ENCODE data around the gene SYNGR4.

Gene SYNGR4

DNA sequence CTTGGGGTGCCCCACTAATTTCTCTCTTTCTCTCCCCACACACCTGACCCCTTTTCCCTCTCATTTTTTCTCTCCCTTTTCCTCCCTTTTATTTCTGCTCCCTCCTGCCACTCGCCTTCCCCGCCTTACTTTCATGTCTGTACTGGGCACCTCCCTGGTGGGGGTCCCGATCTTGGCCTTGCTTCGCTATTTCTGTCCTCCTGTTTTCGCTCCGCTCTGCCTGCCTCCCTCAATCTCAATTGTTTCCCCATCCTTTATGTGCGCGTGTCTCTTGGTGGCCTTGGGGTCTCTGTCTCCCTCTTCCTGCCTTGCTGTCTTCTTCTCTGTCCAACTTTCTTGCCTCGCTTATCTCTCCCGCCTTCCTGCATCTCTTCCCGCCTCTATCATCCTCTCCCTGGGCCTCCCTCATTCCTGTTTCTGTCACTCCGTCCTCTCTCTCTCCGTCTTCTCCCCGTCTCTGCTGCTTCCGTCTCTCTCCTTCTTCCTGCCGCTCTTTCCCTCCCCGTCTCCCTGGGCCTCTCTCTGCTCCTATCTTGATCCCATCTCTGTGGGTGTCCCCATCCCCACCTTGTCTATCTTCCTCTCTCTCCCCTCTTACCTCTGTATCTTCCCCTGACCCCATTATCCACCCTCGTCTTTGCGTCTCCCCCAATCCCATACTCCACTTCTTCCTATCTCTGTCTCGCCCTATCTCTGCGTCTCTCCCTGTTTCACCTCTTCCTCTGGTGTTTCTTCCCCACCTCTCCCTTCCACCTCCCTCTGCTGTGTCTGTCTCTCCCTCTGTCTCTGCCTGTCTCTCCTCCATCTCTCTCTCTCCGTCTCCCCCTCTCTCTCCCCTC, 33.3 kb downstream of the SYNGR4 start:
- no peak for DNase-seq

DNA sequence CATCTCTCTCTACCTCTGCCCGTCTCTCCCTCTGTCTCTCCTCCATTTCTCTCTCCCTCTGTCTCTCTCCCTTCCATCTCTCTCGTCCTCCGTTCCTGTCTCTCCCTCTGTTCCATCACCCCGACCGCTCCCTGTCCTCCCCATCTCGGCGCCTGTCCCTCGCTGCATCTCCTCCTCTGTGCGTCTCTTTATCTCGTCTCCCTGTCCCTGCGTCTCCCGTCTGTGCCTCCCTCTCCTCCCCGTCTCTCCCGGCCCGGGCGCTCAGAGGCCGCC, 33.9 kb downstream of the SYNGR4 start:
- peak; percentile 27 for DNase-seq

DNA sequence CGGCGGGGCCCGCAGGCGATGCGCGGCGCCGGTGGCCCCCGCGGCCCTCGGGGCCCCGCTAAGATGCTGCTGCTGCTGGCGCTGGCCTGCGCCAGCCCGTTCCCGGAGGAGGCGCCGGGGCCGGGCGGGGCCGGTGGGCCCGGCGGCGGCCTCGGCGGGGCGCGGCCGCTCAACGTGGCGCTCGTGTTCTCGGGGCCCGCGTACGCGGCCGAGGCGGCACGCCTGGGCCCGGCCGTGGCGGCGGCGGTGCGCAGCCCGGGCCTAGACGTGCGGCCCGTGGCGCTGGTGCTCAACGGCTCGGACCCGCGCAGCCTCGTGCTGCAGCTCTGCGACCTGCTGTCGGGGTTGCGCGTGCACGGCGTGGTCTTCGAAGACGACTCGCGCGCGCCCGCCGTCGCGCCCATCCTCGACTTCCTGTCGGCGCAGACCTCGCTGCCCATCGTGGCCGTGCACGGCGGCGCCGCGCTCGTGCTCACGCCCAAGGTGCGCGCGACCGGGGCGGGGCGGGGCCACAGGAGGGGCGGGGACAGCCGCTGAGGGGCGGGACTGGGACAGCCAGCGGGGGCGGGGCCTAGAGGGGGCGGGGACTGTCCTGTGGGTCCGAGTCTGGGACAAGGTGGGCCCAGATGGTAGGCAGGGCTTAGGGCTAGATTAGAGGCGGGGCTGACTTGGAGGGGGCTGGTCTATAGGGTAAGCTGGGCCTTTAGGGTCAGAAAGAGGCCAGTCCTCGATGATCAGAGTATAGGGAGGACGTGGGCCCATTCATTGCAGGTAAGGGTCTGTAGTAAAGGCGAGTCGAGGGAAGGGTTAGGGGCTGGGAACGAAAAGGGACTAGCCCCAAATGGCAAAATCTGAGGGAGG, 34.4 kb downstream of the SYNGR4 start:
- DNase-seq, result peak; percentile 60

DNA sequence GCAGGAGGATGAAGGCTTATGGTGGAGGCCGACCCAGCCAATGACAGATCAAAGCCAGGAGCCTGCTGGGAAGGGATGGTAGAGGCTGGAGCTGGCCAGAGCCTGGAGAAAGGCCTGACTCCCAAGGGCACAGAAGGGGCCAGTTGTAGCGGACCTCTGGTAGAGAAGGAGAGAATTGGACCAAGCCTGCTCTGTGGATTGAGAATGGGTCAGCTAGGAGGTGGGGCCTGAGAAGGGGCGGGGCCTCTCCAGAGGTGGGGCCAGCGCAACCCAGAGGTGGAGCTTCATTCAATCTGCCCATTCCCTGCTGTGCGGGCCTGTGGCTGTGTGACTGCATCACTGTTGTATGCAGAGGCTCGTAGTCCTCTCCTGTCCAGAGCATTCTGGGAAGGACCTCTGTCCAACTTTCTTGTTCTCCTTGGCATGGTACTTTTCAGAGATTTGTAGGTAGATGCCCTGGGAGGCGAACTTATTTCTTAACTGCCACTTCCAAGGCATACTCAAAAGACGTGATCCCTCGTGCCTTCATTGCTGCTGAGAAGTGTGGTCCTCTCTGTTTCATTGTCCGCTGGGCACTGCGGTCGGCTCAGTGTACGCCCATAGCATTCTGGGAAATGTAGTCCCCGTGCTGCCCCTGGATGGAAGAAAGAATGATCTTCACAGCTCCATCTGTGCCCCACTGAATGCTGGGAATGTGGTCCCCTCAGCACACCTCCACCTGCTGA, 36.0 kb downstream of the SYNGR4 start:
- DNase-seq, result peak; percentile 54

DNA sequence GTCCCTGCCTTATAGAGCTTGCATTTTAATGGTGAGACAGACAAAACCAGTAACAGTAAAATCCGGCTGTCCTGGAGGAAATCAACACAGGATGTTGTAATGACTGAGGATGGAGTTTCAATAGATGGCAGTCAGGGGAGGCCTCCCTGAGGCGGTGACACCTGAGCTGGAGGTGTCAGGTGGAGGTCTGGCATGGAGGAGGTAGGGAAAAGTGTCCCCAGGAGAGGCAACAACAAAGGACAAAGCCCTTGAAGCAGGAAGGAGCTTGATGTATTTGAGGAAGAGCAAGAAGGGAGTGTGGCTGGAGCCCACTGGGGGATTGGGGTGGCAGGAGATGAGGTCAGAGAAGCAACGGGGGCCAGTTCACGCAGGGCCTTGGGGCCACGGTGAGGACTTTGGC, 37.1 kb downstream of the SYNGR4 start:
- no peak for DNase-seq

DNA sequence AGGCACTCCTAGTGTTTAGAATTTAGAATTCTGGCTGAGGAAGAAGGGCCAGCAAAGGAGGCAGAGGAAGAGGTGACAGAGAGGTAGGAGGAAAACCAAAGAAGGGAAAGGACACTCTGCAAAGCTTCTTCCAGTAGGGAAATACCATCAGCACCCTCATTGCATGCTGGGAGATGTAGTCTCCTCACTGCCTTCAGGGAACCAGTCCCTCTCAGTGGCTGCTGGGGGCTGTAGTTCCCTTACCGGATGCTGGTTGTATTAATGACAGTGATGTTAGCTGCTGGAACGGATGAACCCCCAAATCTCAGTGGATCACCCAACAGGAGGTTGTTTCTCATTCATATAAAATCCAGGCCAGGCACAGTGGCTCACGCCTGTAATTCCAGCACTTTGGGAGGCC, 39.4 kb downstream of the SYNGR4 start:
- peak; percentile 62 for DNase-seq

DNA sequence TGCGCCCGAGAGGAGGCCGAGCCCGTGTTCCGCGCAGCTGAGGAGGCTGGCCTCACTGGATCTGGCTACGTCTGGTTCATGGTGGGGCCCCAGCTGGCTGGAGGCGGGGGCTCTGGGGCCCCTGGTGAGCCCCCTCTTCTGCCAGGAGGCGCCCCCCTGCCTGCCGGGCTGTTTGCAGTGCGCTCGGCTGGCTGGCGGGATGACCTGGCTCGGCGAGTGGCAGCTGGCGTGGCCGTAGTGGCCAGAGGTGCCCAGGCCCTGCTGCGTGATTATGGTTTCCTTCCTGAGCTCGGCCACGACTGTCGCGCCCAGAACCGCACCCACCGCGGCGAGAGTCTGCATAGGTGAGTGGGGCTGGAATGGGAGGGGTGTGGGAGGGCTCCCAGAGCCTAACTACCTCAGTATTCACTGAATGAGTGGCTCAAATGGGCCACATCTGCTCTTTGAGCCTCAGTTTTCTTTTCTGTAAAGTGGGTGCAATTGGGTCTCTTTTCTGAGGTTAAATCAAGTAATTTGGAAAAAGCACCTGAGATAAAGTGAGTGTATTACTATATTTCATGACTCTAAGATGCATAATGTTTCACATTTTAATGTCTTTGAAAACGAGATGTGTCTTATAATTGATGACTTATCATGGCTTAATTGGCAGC, 41.0 kb downstream of the SYNGR4 start:
- no peak for DNase-seq

DNA sequence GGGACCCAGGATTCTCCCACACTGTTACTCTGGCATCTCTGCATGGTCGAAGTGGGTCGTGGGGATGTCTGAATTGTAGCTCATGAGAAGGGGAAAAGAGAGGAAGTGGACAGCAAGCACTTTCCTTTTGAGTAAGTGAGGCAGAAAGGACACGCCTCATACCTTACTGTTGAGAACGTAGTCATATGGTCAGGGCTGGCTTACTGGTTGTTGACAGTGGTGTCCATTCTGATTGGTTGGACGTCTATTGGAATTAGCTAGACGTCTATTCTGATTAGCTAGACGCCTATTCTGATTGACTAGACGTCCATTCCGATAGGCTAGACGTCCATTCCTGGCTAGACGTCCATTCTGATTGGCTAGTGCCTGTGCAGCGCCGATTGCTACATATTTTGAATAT, 41.7 kb downstream of the SYNGR4 start:
- DNase-seq, result no peak

DNA sequence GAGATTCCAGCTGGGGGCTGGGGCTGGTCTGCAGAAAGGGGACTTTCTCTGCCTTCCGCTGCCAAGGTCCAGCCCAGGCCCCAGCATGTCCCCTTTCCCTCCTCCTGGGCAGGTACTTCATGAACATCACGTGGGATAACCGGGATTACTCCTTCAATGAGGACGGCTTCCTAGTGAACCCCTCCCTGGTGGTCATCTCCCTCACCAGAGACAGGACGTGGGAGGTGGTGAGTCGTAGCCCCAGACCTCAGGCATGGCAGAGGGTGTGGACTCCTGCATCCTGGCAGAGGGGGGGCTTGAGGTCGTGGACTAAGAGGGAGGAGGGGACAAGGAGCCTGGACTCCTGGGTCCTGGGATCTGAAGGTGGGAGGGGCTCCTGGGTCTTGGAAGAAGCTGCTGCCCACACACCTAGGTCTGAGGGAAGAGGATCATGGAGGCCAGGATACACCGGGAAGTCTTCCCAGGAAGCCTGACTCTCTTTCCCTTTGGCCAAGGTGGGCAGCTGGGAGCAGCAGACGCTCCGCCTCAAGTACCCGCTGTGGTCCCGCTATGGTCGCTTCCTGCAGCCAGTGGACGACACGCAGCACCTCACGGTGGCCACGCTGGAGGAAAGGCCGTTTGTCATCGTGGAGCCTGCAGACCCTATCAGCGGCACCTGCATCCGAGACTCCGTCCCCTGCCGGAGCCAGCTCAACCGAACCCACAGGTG, 49.9 kb downstream of the SYNGR4 start:
- peak; percentile 51 for DNase-seq

DNA sequence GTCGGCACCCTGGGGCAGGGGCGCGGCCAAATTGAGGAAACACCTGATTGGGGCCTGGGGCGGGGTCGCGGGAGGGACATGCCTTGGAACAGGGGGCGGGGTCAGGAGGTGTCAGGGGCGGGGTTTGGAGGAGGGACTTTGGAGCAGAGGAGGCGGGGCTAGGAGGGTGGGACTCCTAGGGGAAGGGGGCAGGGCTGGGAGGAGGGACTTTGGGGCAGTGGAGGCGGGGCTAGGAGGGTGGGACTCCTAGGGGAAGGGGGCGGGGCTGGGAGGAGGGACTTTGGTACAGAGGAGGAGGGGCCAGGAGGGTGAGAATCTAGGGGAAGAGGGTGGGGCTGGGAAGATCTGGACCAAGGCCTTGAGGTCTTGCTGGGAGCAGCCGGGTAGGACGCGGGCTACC, 51.2 kb downstream of the SYNGR4 start:
- DNase-seq, result no peak

DNA sequence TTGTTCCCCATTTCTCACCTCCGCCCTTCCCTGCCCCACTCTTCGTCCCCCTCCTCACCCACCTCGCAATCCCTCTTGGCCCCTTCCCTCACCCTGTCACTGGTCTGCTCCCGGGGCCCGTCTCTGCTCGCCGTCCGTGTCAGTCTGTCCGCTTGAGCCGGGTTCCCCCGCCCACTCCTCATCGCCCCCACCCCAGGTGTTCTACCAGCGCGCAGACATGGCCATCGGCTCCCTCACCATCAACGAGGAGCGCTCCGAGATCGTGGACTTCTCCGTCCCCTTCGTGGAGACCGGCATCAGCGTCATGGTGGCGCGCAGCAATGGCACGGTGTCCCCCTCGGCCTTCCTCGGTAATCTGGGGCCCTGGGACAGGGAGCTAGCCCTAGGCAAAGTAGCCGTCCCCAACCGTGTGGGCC, 51.6 kb downstream of the SYNGR4 start:
- DNase-seq, result no peak

DNA sequence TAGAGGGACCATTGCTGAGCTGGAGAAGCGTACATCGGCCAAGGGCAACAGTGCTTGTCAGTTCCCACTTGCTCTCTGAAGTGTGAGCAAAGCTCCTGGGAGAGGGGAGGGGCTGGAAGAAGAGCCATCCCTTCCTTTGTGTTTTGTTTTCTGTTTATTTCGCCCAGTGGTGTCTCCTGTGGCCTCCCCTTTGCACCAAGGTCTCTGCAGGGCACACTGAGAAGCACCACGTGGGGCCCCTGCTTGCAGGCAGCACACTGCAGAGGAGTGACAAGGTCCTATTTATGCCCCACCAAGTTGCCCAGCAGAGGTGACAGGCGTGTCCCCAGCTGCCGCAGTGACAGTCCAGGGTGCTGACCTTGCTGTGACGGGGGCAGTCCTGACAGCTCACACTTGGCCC, 53.3 kb downstream of the SYNGR4 start:
- DNase-seq, result peak; percentile 59

DNA sequence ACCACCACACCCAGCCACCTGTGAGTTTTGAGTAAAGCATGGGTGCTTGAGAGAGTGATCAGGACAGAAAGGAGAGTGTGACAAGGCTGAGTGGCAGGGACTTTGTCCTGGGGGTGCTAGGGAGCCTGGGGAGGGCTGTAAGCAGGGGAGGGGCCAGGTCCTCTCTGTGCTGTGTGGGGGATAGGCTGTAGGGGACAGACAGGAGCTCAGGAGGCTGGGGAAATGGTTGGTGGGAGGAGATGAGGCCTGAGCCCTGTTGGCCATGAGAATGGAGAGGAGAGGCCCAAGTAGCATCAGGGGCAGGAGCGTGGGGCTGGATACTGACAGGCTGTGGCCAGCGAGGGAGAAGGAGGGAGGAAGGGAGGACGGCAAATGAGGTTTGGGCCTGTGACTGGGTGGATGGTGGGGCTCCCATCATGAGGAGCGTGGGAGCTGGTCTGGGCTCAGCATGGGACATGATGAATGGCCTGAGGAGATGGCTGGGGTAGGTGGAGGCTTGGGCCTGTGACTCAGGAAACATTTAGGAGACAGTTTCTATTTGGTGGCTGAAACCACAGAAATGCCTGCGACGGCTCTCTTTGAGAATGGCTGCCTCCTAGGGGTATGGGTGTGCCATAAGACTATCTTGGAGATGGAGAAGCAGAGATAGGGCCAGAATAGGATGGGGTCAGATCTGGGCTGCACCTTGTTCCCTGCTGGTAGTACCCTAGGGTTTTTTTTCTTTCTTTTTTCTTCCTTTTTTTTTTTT, 54.3 kb downstream of the SYNGR4 start:
- DNase-seq, result no peak

DNA sequence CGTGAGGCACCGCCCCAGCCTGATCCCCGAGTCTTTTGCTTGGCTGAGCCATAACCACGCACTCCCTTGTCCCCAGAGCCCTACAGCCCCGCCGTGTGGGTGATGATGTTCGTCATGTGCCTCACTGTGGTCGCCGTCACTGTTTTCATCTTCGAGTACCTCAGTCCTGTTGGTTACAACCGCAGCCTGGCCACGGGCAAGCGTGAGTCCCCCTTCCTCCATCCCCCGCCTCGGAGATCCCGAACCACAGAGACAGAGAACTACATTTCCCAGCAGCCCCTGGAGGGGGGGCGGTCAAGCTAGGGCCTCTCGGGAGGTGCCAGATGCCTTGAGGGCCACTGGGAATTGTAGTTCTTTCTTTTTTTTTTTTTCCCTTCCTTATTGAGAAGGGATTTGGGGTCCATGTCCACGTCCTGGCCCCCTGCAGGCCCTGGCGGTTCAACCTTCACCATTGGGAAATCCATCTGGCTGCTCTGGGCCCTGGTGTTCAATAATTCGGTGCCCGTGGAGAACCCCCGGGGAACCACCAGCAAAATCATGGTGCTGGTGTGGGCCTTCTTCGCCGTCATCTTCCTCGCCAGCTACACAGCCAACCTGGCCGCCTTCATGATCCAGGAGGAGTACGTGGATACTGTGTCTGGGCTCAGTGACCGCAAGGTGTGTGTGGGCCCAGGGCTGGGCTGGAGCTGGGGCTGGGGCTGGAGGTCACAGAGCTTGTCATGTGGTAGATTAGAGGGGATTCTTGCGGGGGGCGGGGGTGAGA, 55.2 kb downstream of the SYNGR4 start:
- peak; percentile 73 for DNase-seq

DNA sequence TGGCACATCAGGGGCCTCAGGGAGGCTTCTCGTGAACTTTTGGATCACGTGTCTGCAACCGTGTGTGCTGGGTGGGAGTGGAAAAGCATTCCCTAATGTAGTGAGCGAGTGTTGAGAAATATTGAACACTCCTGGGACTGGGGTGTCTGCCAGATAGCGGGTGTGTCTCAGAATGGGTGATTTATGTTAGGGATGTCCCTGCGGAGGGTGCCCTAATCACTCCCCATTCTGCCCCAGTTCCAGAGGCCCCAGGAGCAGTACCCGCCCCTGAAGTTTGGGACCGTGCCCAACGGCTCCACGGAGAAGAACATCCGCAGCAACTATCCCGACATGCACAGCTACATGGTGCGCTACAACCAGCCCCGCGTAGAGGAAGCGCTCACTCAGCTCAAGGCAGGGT, 57.4 kb downstream of the SYNGR4 start:
- no peak for DNase-seq

DNA sequence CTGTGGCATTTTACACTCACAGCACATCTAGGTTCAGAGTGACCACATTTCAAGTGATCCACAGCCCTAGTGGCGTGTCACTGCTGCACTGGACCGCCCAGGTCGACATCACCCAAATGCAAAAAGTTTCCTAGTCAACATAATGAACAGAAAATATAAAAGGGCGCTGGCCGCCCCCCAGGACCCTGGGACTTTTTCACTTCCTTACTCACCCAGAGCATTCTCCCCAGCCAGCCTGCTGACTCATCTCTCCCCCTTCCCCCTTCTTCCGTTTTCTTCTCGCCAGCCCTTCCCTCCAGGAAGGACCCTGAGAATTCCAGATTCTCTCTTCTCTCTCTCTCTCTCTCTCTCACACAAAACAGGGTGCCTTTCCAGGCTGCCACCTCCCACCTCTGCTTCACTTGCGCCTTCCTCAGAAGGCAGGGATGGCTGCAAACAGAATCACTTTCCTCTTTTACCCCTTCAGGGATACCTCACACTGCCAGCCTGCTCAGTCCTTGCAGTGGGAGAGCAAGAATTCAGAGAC, 60.6 kb downstream of the SYNGR4 start:
- DNase-seq, result no peak

All from retina (tissue), 1 donor.